Keratinocyte (primary cell): ENCODE measurements around the gene AGBL3. TPM values are rescaled to one million over a fixed set of nuclear protein-coding genes. Genes with fewer than 3 reads are reported as not detected.

ENCODE experiments used
- DNase-seq: peaks from one replicate; pipeline ENCODE4 v3.0.0-alpha.2; 2011; ENCODE audit warnings: low read depth, missing footprints, low spot score
- FAIRE-seq: peaks from 2 replicates; lab custom pipeline; 2011; peaks lifted over from hg19 to GRCh38; lab: Jason Lieb, UNC
- H2AFZ ChIP-seq: 2 replicates; pipeline ENCODE4 v1.6.0; 2012; ENCODE audit warnings: low read length, control low read depth, inconsistent platforms; ENCODE audit not compliant: control insufficient read depth
- H3K27ac ChIP-seq: 2 replicates; pipeline ENCODE4 v1.5.1; 2011; ENCODE audit warnings: low read length; ENCODE audit not compliant: control insufficient read depth, insufficient read depth
- H3K27me3 ChIP-seq: 3 replicates; pipeline ENCODE4 v1.6.0; 2011; ENCODE audit warnings: low read length; ENCODE audit not compliant: control insufficient read depth, insufficient read depth; ENCODE audit errors: extremely low read depth
- H3K36me3 ChIP-seq, 2 experiments: 2 replicates in 1 of 2; 3 replicates in 1 of 2; pipeline ENCODE4 v1.5.1; 2011; ENCODE audit warnings: low read length in 2 of 2, mild to moderate bottlenecking in 1 of 2; ENCODE audit not compliant: control insufficient read depth in 2 of 2, insufficient read depth in 2 of 2; ENCODE audit errors: extremely low read depth in 1 of 2
- H3K4me1 ChIP-seq: 3 replicates; pipeline ENCODE4 v1.5.1; 2011; ENCODE audit warnings: low read length; ENCODE audit not compliant: control insufficient read depth, insufficient read depth; ENCODE audit errors: extremely low read depth
- H3K4me2 ChIP-seq: 3 replicates; pipeline ENCODE4 v1.6.0; 2011; ENCODE audit warnings: low read depth, low read length; ENCODE audit not compliant: control insufficient read depth, insufficient read depth; ENCODE audit errors: extremely low read depth
- H3K4me3 ChIP-seq, 3 experiments: fragments of 200-600 bp in 1 of 3; sonication (generic) in 1 of 3; 2 replicates in 2 of 3; 3 replicates in 1 of 3; pipeline ENCODE4 v1.5.1; 2011 to 2016; ENCODE audit warnings: low read length in 3 of 3, mild to moderate bottlenecking in 3 of 3, control low read depth in 2 of 3, inconsistent platforms in 1 of 3, low read depth in 1 of 3, mixed read lengths in 1 of 3, mixed run types in 1 of 3, moderate library complexity in 1 of 3; ENCODE audit not compliant: control insufficient read depth in 2 of 3, insufficient read depth in 2 of 3; ENCODE audit errors: extremely low read depth in 1 of 3
- H3K79me2 ChIP-seq: 2 replicates; pipeline ENCODE4 v1.6.0; 2012; ENCODE audit warnings: low read length; ENCODE audit not compliant: control insufficient read depth, insufficient read depth
- H3K9ac ChIP-seq: 3 replicates; pipeline ENCODE4 v1.6.0; 2011; ENCODE audit warnings: low read length; ENCODE audit not compliant: control insufficient read depth, insufficient read depth; ENCODE audit errors: extremely low read depth
- H3K9me1 ChIP-seq: 3 replicates; pipeline ENCODE4 v1.6.0; 2011; ENCODE audit warnings: low read length; ENCODE audit not compliant: control insufficient read depth, insufficient read depth; ENCODE audit errors: extremely low read depth
- H3K9me3 ChIP-seq: 2 replicates; pipeline ENCODE4 v1.5.1; 2012; ENCODE audit warnings: low read depth, low read length; ENCODE audit not compliant: control insufficient read depth
- H4K20me1 ChIP-seq: 3 replicates; pipeline ENCODE4 v1.6.0; 2011; ENCODE audit warnings: low read length; ENCODE audit not compliant: control insufficient read depth, insufficient read depth; ENCODE audit errors: extremely low read depth
- EZH2 ChIP-seq: IDR thresholded peaks from one replicate; pipeline ENCODE4 v1.6.1; 2012; ENCODE audit warnings: inconsistent platforms, mild to moderate bottlenecking, low read length, moderate library complexity
- dilution Hi-C: fragments of 300-500 bp; cut with MboI; formaldehyde crosslinking; loops from one replicate; pipeline ENCODE4 v1.7.0; 2020; ENCODE audit warnings: low sequenced_read_pairs; ENCODE audit not compliant: extremely low pct_ligation_motif_present
- polyA plus RNA-seq, 5 experiments: library from polyadenylated mRNA; depleted of rRNA in 3 of 5; stranded (reverse) in 3 of 5; stranded (forward) in 1 of 5; unstranded in 1 of 5; fragments of >200 nt; gene quantifications; 1 replicate in 1 of 5; 2 replicates in 3 of 5; 3 replicates in 1 of 5; pipeline versions ENCODE4 v1.2.1 to v1.2.3, GENCODE V29; 2011 to 2012; ENCODE audit warnings: missing spikeins in 2 of 5, low read depth in 1 of 5, low replicate concordance in 1 of 5
- TF ChIP-seq, protein P1 (sequence below), 3 experiments: IDR thresholded peaks in 1 of 3; conservative IDR thresholded peaks in 1 of 3; optimal IDR thresholded peaks in 1 of 3; 2 replicates in 2 of 3; 3 replicates in 1 of 3; pipeline versions ENCODE3 to v1.5.1; 2011; ENCODE audit warnings: low read length in 3 of 3, mild to moderate bottlenecking in 3 of 3, moderate library complexity in 2 of 3, control low read depth in 1 of 3, inconsistent platforms in 1 of 3; ENCODE audit not compliant: insufficient read depth in 2 of 3; ENCODE audit errors: extremely low read depth in 1 of 3

The AGBL3 gene
- polyA plus RNA-seq, 1 donor (not counting 4 experiments of a cell fraction or from before 2014, with no cell fraction given) = 0.97 TPM

DNA sequence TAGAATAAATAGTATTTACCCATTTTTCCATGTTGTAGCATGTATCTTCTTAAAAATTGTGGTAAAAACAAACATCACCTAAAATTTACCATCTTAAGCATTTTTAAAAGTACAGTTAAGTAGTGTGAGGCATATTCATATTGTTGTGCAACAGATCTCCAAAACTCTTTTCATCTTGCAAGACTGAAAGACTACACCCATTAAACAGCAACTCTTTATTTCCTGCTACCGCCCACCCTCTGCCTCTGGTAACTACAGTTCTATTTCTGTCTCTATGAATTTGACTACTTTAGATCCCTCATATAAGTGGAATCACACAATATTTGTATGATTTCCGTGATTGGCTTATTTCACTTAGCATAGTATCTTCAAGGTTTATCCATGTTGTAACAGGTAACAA is 40.0 kb upstream of the AGBL3 start:
- TF ChIP-seq, protein P1, sequence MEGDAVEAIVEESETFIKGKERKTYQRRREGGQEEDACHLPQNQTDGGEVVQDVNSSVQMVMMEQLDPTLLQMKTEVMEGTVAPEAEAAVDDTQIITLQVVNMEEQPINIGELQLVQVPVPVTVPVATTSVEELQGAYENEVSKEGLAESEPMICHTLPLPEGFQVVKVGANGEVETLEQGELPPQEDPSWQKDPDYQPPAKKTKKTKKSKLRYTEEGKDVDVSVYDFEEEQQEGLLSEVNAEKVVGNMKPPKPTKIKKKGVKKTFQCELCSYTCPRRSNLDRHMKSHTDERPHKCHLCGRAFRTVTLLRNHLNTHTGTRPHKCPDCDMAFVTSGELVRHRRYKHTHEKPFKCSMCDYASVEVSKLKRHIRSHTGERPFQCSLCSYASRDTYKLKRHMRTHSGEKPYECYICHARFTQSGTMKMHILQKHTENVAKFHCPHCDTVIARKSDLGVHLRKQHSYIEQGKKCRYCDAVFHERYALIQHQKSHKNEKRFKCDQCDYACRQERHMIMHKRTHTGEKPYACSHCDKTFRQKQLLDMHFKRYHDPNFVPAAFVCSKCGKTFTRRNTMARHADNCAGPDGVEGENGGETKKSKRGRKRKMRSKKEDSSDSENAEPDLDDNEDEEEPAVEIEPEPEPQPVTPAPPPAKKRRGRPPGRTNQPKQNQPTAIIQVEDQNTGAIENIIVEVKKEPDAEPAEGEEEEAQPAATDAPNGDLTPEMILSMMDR (optimal IDR thresholded peaks at IDR 0.05 in 1 of 3, IDR thresholded peaks at IDR 0.05 in 1 of 3, conservative IDR thresholded peaks at IDR 0.05 in 1 of 3; ENCODE audit: extremely low read depth in 1 of 3, insufficient read depth in 2 of 3, low read length in 3 of 3) = no peak
- no peak for TF ChIP-seq EZH2
- H3K9me3 ChIP-seq = no peaks in the 10 kb centered on the region
- H4K20me1 ChIP-seq = no peaks in the 10 kb centered on the region
- dilution Hi-C loops = no loop called here
- H3K36me3 ChIP-seq = peaks cover 19 to 22% of the 10 kb centered on the region in 2 experiments
- no peaks in the 10 kb centered on the region for H3K9me1 ChIP-seq
- H2AFZ ChIP-seq = no peak overlapping the region
- H3K4me2 ChIP-seq = no peak overlapping the region
- no peaks in the 10 kb centered on the region for H3K27me3 ChIP-seq
- no peak overlapping the region for H3K4me3 ChIP-seq
- no peak overlapping the region for H3K9ac ChIP-seq
- H3K79me2 ChIP-seq = no peaks in the 10 kb centered on the region
- no peak overlapping the region for H3K27ac ChIP-seq
- FAIRE-seq (no peak), DNase-seq (no peak)
- H3K4me1 ChIP-seq = peaks cover 3% of the 10 kb centered on the region

DNA sequence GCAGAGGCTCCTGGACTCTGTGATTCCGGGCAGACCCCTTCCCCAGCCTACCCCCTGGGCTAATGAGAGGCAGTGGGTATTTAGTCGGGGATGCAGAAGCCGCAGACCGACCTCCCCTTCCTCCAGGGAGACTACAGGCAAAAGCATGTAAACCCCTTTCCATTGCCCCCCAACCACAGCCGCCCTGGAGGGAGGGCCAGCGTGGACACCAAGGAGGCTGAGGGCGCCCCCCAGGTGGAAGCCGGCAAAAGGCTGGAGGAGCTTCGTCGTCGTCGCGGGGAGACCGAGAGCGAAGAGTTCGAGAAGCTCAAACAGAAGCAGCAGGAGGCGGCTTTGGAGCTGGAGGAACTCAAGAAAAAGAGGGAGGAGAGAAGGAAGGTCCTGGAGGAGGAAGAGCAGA is 39.0 kb upstream of the AGBL3 start:
- FAIRE-seq (no peak), DNase-seq (no peak)
- no peak overlapping the region for H3K4me2 ChIP-seq
- H3K9me3 ChIP-seq = no peaks in the 10 kb centered on the region
- dilution Hi-C loops = no loop called here
- no peak overlapping the region for H3K9ac ChIP-seq
- peaks cover 20 to 22% of the 10 kb centered on the region in 2 experiments for H3K36me3 ChIP-seq
- H4K20me1 ChIP-seq = no peaks in the 10 kb centered on the region
- H3K27ac ChIP-seq = no peak overlapping the region
- no peak overlapping the region for H3K4me3 ChIP-seq
- H3K79me2 ChIP-seq = no peaks in the 10 kb centered on the region
- no peak for TF ChIP-seq EZH2
- TF ChIP-seq, protein P1 (optimal IDR thresholded peaks at IDR 0.05 in 1 of 3, IDR thresholded peaks at IDR 0.05 in 1 of 3, conservative IDR thresholded peaks at IDR 0.05 in 1 of 3; ENCODE audit: extremely low read depth in 1 of 3, insufficient read depth in 2 of 3, low read length in 3 of 3) = no peak
- no peak overlapping the region for H2AFZ ChIP-seq
- no peaks in the 10 kb centered on the region for H3K4me1 ChIP-seq
- H3K9me1 ChIP-seq = no peaks in the 10 kb centered on the region
- H3K27me3 ChIP-seq = no peaks in the 10 kb centered on the region
